Thyroid gland (tissue), 4 donors: ENCODE measurements around the gene MRRF. TPM values are rescaled to one million over a fixed set of nuclear protein-coding genes. Genes with fewer than 3 reads are reported as not detected.

Source experiments
- DNase-seq, 2 donors: peaks; one replicate each; pipeline ENCODE4 v3.0.0-alpha.2; 2019
- H3K27ac ChIP-seq, 3 donors: fragments of 200-600 bp; sonication (generic); 1 replicate in 2 of 3; 2 replicates in 1 of 3; pipeline ENCODE4 v1.5.1; 2016 to 2019; ENCODE audit warnings: mild to moderate bottlenecking in 1 of 3, moderate library complexity in 1 of 3
- H3K27me3 ChIP-seq: fragments of 200-600 bp; sonication (generic); one replicate; pipeline ENCODE4 v1.5.1; 2019
- H3K36me3 ChIP-seq, 2 donors: fragments of 200-600 bp; sonication (generic); one replicate each; pipeline ENCODE4 v1.5.1; 2016 to 2019
- H3K4me1 ChIP-seq, 2 donors: fragments of 200-600 bp; sonication (generic); one replicate each; pipeline ENCODE4 v1.5.1; 2017 to 2019
- H3K4me3 ChIP-seq, 3 donors: fragments of 200-600 bp; sonication (generic); replicated peaks in 1 of 3; 1 replicate in 2 of 3; 2 replicates in 1 of 3; pipeline ENCODE4 v1.5.1; 2016; ENCODE audit warnings: mild to moderate bottlenecking in 1 of 3
- H3K9me3 ChIP-seq: fragments of 200-600 bp; sonication (generic); one replicate; pipeline ENCODE4 v1.5.1; 2017
- POLR2A ChIP-seq, 2 donors: fragments of 450-650 bp; IDR thresholded peaks; one replicate each; pipeline ENCODE4 v1.6.1; 2017; ENCODE audit warnings: antibody characterized with exemption in 2 of 2, mild to moderate bottlenecking in 2 of 2, moderate library complexity in 1 of 2
- WGBS, 2 donors: methylation state at CpG; one replicate each; pipeline ENCODE4 v1.1.5; 2017; 5-methylcytosine and 5-hydroxymethylcytosine counted together
- intact Hi-C: fragments of 100-400 bp; cut with DNase I; formaldehyde crosslinking; loops from one replicate; pipeline ENCODE4 v1.15.1; 2023
- total RNA-seq, 4 donors: library from RNA; depleted of rRNA; stranded (reverse); fragments of >200 nt; gene quantifications; one replicate each; pipeline ENCODE4 v1.2.3, GENCODE V29; 2016
- TF ChIP-seq, protein P1 (sequence below), 6 experiments: fragments of 200-600 bp in 3 of 6; fragments of 450-650 bp in 3 of 6; sonication (generic) in 3 of 6; IDR thresholded peaks; one replicate each; pipeline ENCODE4 v1.5.1; 2016 to 2019; ENCODE audit warnings: antibody characterized with exemption in 6 of 6, mild to moderate bottlenecking in 2 of 6, inconsistent platforms in 1 of 6, moderate library complexity in 1 of 6

The MRRF gene
- total RNA-seq, 4 donors from 2014 or later = 40.9 to 56.0 (median 52.0) TPM

DNA sequence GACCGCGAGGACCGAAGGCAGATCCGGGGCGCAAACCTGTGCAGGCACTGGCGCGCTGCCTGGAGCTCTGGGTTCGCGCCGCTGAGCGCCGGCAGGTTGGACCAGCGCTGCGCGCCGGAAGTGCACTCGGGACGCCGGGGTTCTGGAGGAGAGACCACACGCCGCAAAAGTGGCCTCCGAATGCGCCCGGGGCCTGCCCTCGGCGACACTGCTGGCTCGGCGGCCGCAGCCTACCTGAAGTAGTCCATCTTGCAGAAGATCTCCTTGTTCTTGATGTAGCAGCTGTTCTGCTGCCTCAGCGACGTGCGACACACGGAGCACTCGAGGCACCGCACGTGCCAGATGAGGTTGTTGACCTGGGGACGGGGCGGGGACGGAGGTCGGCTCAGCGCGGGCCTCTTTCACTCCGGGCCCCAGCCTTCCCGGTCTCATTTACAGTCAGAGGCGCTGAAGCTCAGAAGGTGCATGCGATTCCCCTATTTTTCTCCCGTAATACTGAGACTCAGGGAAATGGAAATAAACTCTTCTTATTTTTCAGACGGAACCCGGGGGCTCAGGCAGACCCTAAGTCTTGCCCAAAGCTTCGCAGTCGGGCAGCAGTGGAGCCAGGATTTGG lies 38.4 kb upstream of the MRRF start:
- Histone ChIP-seq H3K36me3 (no peaks in the 10 kb centered on the region), H3K27me3 (peaks cover 45% of the 10 kb centered on the region), H3K27ac (no peak overlapping the region), H3K9me3 (no peaks in the 10 kb centered on the region), H3K4me3 (peak overlapping the region in 1 of 3 donors; percentile 1), H3K4me1 (peaks cover 12 to 37% of the 10 kb centered on the region in 2 donors)
- TF ChIP-seq POLR2A (IDR thresholded peaks at IDR 0.05) = no peak
- TF ChIP-seq, protein P1, sequence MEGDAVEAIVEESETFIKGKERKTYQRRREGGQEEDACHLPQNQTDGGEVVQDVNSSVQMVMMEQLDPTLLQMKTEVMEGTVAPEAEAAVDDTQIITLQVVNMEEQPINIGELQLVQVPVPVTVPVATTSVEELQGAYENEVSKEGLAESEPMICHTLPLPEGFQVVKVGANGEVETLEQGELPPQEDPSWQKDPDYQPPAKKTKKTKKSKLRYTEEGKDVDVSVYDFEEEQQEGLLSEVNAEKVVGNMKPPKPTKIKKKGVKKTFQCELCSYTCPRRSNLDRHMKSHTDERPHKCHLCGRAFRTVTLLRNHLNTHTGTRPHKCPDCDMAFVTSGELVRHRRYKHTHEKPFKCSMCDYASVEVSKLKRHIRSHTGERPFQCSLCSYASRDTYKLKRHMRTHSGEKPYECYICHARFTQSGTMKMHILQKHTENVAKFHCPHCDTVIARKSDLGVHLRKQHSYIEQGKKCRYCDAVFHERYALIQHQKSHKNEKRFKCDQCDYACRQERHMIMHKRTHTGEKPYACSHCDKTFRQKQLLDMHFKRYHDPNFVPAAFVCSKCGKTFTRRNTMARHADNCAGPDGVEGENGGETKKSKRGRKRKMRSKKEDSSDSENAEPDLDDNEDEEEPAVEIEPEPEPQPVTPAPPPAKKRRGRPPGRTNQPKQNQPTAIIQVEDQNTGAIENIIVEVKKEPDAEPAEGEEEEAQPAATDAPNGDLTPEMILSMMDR (IDR thresholded peaks at IDR 0.05) = no peak
- intact Hi-C loops = no loop called here
- WGBS, 2 donors = 22 to 41% methylated on average over 20 to 21 of the region's 51 CpGs
- peak in 1 of 2 donors; percentile 22 for DNase-seq

DNA sequence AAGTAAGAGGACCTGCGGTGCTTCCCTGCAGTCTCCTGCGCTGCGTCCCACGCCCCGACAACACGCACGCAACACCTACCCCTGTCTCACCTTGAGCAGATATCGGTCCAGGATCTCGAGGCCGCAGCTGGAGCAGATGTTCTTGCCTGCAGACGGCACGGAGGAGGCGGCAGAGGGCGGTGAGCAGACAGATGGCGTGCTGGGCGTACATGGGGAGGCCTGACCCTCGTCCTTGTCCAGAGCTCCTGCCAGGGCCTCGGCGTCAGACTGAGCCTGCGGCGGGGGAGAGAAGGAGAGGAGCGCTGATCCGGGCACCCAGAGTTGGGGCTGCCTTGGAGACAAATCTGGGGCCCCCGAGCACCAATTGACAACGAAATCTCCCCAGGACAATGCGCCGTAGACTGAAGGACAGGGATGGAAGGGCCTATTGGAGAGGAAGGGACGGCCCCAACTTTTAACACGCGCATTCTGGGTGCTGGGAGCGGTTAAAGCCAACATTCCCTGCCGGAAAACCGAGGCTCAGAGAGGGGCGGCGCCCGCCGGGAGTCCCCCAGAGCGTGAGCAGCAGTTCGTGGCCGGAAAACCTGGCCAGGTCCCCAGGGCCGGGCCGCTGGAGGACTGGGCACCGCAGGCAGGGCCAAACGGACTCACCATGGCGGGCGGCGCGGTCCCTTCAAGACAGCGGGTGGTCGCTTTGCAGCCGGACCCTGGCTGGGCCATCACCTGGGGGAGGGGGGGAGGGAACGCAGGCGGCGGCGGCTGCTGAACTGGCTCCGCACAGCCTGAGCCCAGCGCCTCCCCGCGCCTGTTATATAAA lies 37.7 kb upstream of the MRRF start:
- 15 to 40% methylated on average over 26 to 37 of the region's 59 CpGs for WGBS, 2 donors
- no peak for DNase-seq
- H3K27ac ChIP-seq = no peak overlapping the region
- H3K36me3 ChIP-seq = no peaks in the 10 kb centered on the region
- no peaks in the 10 kb centered on the region for H3K9me3 ChIP-seq
- H3K27me3 ChIP-seq = peaks cover 38% of the 10 kb centered on the region
- H3K4me3 ChIP-seq = peak overlapping the region in 1 of 3 donors; percentile 36
- TF ChIP-seq, protein P1 (IDR thresholded peaks at IDR 0.05) = no peak
- no peak for TF ChIP-seq POLR2A (IDR thresholded peaks at IDR 0.05)
- H3K4me1 ChIP-seq = peaks cover 12 to 37% of the 10 kb centered on the region in 2 donors
- intact Hi-C loops = no loop called here

DNA sequence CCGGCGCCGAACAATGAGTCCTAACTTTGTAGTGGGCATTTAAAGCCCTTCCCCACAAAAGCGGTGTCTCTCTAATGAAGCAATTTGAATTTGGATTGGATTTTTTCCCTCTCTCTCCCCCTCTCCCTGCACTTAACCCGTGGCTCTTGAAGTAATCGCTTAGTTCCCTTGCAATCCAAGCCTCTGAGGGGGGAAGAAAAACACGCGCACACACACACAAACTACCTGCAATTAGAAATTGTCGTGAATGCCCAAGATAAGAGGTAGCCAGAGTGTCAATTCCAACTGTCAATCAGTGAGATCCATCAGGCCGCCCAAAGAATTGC lies 37.1 kb upstream of the MRRF start:
- no peak for DNase-seq
- intact Hi-C loops = no loop called here
- H3K27me3 ChIP-seq = peaks cover 33% of the 10 kb centered on the region
- peaks cover 12 to 37% of the 10 kb centered on the region in 2 donors for H3K4me1 ChIP-seq
- no peaks in the 10 kb centered on the region for H3K9me3 ChIP-seq
- TF ChIP-seq, protein P1 (IDR thresholded peaks at IDR 0.05) = no peak
- TF ChIP-seq POLR2A (IDR thresholded peaks at IDR 0.05) = no peak
- 6 to 16% methylated on average over 7 to 10 of the region's 10 CpGs for WGBS, 2 donors
- no peaks in the 10 kb centered on the region for H3K36me3 ChIP-seq
- H3K27ac ChIP-seq = no peak overlapping the region
- peak overlapping the region in 1 of 3 donors; percentile 36 for H3K4me3 ChIP-seq

DNA sequence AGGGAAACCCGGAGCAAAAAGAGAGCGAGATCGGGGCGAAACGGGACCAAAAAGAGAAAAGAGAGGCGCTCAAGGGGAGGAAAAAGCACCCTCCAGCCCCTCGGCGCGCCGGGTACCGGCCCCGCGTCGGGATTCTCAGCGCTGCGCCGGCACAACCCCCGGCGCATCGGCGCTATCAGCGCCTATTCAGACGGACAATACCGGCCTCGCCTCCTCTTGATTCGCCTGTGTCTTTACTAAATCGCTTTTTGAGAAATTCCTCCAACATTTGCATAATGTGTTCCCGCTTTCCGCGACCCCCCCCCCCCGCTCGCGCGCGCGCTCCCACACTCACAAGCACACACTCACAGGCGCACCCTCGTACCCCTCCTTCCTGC lies 36.5 kb upstream of the MRRF start:
- intact Hi-C loops = no loop called here
- no peak for TF ChIP-seq POLR2A (IDR thresholded peaks at IDR 0.05)
- TF ChIP-seq, protein P1 (IDR thresholded peaks at IDR 0.05) = no peak
- peaks cover 12 to 37% of the 10 kb centered on the region in 2 donors for H3K4me1 ChIP-seq
- 1 to 2% methylated on average over 30 to 37 of the region's 38 CpGs for WGBS, 2 donors
- no peaks in the 10 kb centered on the region for H3K36me3 ChIP-seq
- peaks cover 33% of the 10 kb centered on the region for H3K27me3 ChIP-seq
- H3K4me3 ChIP-seq = peak overlapping the region in 1 of 3 donors; percentile 36
- no peak for DNase-seq
- no peaks in the 10 kb centered on the region for H3K9me3 ChIP-seq
- H3K27ac ChIP-seq = no peak overlapping the region
